Stomach (tissue), 4 donors: ENCODE measurements around the gene GASK1B.

Experiments
- EP300 ChIP-seq: sonication (generic); formaldehyde crosslinking; IDR thresholded peaks from one replicate; pipeline ENCODE4 v1.6.1; 2017; ENCODE audit warnings: antibody characterized with exemption
- POLR2AphosphoS5 ChIP-seq, 3 donors: sonication (generic); formaldehyde crosslinking; IDR thresholded peaks; one replicate each; pipeline ENCODE4 v1.6.1; 2016; ENCODE audit warnings: antibody characterized with exemption in 3 of 3

DNA sequence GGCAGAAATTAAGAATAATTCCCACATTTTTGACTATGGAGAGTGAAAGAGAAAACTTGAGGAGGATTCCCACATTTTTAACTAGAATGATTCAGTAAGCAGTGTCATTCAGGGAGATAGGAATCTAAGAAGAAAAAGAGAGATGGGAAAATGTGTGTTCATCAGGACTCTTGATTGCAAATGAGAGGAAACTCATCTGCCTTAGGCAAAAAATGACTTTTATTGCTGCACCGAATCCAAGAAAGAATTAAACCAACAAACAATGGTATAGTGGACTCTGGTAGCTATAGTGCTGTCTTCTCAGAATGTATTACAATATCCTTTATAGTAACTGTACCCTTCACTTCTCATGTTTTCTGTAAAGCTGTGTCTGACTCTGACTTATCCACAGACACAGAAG lies 22.5 kb upstream of the GASK1B start:
- no peak for TF ChIP-seq POLR2AphosphoS5 (IDR thresholded peaks at IDR 0.05)
- no peak for TF ChIP-seq EP300
